GM19043 (cell line): ENCODE data around the gene CD200R1L.

Experiments used
- ATAC-seq: cut with Tn5 transposase; IDR thresholded peaks from one replicate; pipeline ENCODE4 v1.9.1; 2021; ENCODE audit warnings: low read depth; ENCODE audit not compliant: unreplicated experiment

The CD200R1L gene

GRCh38 chr3:112770032-112770626 lies 76.5 kb downstream of the CD200R1L start:
- ATAC-seq: no peak

- ATAC-seq: no peak
These were observed 77.2 kb downstream of the CD200R1L start for GRCh38 chr3:112769286-112769978.

DNA sequence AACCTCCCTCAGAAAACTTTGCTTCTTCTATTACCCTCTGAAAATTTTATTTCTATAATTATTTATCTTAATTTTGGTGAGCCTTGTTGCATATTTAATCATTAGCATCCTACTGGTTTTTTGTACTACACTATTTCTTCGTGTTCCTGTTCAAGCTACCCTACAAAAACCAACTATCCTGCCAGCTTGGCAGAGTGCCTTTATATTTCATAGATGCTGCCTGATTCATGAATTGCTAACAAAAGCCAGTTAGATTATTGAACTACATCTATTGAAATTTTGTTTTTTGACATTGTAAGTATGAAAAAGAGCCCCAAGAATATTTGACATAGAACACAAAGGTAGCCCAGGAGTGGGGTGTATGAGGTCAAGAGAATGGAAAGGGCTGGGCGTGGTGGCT lies 78.9 kb downstream of the CD200R1L start:
- no peak for ATAC-seq

DNA sequence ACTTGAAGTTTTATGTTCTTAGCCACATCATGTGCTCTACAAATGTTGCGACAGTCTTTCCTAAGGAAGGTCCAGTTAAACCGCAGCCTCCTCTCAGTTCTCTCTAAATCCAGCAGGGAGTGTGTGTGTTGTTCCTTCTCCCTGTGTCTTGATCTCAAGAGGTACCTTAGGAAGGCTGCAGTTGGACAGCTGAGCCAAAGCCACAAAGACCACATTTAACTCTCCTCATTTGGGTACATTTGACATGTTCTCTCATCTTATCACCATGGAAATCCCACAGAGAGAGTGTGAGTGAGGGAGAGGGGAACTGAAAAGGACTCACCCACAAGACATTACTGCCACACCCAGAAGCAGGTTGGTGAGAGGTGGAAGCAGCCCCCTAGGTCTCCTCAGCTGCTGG lies 79.5 kb downstream of the CD200R1L start:
- ATAC-seq: no peak
